CD8-positive, alpha-beta memory T cell (primary cell): ENCODE results near the gene ABHD16B. TPM values are rescaled to one million over a fixed set of nuclear protein-coding genes. Genes with fewer than 3 reads are reported as not detected.

Source experiments
- CTCF ChIA-PET: fragments of 350-600 bp; sonication (Branson Sonifier 250); formaldehyde crosslinking; loops from one replicate; lab custom pipeline; 2021; ENCODE audit warnings: antibody characterized with exemption; lab: Charles Lee
- POLR2A ChIA-PET: fragments of 350-600 bp; sonication (Branson Sonifier 250); formaldehyde crosslinking; loops from one replicate; lab custom pipeline; 2021; ENCODE audit warnings: antibody characterized with exemption; lab: Charles Lee
- DNase-seq, 5 donors: peaks; one replicate each; pipeline versions ENCODE4 v3.0.0 to v3.0.0-alpha.2; 2020 to 2022; ENCODE audit warnings: mixed read lengths in 1 of 5
- H3K27ac ChIP-seq: one replicate; pipeline ENCODE4 v1.7.0; 2013; ENCODE audit warnings: low read depth, mild to moderate bottlenecking, low read length, moderate library complexity
- H3K27me3 ChIP-seq: 2 replicates; pipeline ENCODE4 v1.7.0; 2013; ENCODE audit warnings: low read length, mild to moderate bottlenecking; ENCODE audit not compliant: insufficient read depth, poor library complexity, severe bottlenecking
- H3K36me3 ChIP-seq: 2 replicates; pipeline ENCODE4 v1.7.0; 2013; ENCODE audit warnings: mild to moderate bottlenecking, low read length, moderate library complexity; ENCODE audit not compliant: insufficient read depth
- H3K4me1 ChIP-seq: 2 replicates; pipeline ENCODE4 v1.7.0; 2013; ENCODE audit warnings: mild to moderate bottlenecking, low read length, moderate library complexity; ENCODE audit not compliant: insufficient read depth
- H3K4me3 ChIP-seq: 2 replicates; pipeline ENCODE4 v1.7.0; 2013; ENCODE audit warnings: mild to moderate bottlenecking, low read length
- H3K9me3 ChIP-seq: 2 replicates; pipeline ENCODE4 v1.7.0; 2013; ENCODE audit warnings: mild to moderate bottlenecking, low read length
- H3K27ac Mint-ChIP-seq, 8 donors: one replicate each; pipeline ENCODE4 v1.8.0; 2020 to 2021; ENCODE audit warnings: mixed read lengths in 8 of 8, mild to moderate bottlenecking in 6 of 8, inconsistent platforms in 3 of 8, moderate library complexity in 3 of 8
- H3K27me3 Mint-ChIP-seq, 2 donors: one replicate each; pipeline ENCODE4 v1.8.0; 2020 to 2021; ENCODE audit warnings: mixed read lengths in 2 of 2, mild to moderate bottlenecking in 1 of 2, moderate library complexity in 1 of 2
- H3K36me3 Mint-ChIP-seq, 3 donors: one replicate each; pipeline ENCODE4 v1.8.0; 2020 to 2021; ENCODE audit warnings: mixed read lengths in 3 of 3, inconsistent platforms in 1 of 3, mild to moderate bottlenecking in 1 of 3
- H3K4me1 Mint-ChIP-seq, 3 donors: one replicate each; pipeline ENCODE4 v1.8.0; 2020 to 2021; ENCODE audit warnings: mixed read lengths in 3 of 3, inconsistent platforms in 1 of 3, mild to moderate bottlenecking in 1 of 3
- H3K4me3 Mint-ChIP-seq, 7 donors: one replicate each; pipeline ENCODE4 v1.8.0; 2020 to 2021; ENCODE audit warnings: mixed read lengths in 7 of 7, mild to moderate bottlenecking in 6 of 7, moderate library complexity in 4 of 7, inconsistent platforms in 2 of 7
- H3K9me3 Mint-ChIP-seq, 5 donors: one replicate each; pipeline ENCODE4 v1.8.0; 2020 to 2022; ENCODE audit warnings: mixed read lengths in 5 of 5, mild to moderate bottlenecking in 3 of 5, moderate library complexity in 2 of 5, inconsistent platforms in 1 of 5
- polyA plus RNA-seq: library from polyadenylated mRNA; unstranded; fragments of 300-500 nt; fragmentation: Illumina TruSeq; gene quantifications from one replicate; pipeline ENCODE4 v1.2.3, GENCODE V29; 2021
- total RNA-seq, 2 experiments: library from RNA; stranded (reverse); gene quantifications; one replicate each; pipeline ENCODE4 v1.2.3, GENCODE V29; 2021

Gene ABHD16B
- total and polyA plus RNA-seq, 3 experiments from 2014 or later, result not detected

DNA sequence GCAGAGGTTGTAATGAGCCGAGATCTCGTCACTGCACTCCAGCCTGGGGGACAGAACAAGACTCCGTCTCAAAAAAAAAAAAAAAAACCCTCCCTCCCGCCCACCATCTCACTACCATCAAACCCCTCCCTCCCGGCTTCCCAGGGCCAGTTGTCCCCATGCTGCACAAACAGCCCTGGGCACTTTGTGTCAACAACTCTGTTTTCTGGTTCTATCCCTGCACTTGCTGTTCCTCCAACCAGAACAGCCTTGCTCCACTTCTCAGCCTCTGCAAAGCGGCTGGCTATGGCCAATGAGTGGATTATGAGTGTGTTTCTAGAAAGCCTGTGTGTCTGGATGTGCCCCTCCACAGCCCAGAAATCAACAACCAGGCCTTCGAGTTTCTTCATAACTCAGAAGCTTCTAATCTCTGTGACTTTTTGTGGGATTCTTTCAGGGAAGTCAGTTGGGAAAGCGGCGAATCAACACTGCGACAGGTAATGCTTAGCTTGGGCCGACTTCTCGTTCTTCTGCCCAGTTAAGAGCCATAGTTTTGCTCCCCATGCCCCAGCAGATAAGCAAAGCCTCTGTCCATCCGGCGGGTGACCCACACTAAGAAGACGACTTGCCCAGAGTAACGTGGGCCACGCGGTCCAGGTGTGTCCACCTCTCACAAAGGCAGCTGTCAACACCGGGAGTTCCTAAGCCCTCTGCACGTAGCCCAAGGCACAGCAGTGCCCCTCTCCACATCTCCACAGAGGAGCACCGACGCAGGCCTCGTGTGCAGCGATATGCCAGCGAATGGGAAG is 35.8 kb upstream of the ABHD16B start:
- no peak overlapping the region for H3K27ac Mint-ChIP-seq
- Histone ChIP-seq H3K27me3 (peaks cover 24% of the 10 kb centered on the region), H3K36me3 (no peaks in the 10 kb centered on the region), H3K4me3 (no peak overlapping the region), H3K27ac (no peak overlapping the region), H3K4me1 (peaks cover 9% of the 10 kb centered on the region), H3K9me3 (no peaks in the 10 kb centered on the region)
- H3K9me3 Mint-ChIP-seq, result peaks cover 0 to 3% (median 0%) of the 10 kb centered on the region in 5 donors
- H3K36me3 Mint-ChIP-seq, result peaks cover 0 to 6% (median 1%) of the 10 kb centered on the region in 3 donors
- CTCF ChIA-PET, result no interaction called here
- no peak overlapping the region for H3K4me3 Mint-ChIP-seq
- DNase-seq, result no peak
- peaks cover 10% of the 10 kb centered on the region in 3 donors for H3K4me1 Mint-ChIP-seq
- POLR2A ChIA-PET, result no interaction called here
- peaks cover 45 to 63% of the 10 kb centered on the region in 2 donors for H3K27me3 Mint-ChIP-seq

DNA sequence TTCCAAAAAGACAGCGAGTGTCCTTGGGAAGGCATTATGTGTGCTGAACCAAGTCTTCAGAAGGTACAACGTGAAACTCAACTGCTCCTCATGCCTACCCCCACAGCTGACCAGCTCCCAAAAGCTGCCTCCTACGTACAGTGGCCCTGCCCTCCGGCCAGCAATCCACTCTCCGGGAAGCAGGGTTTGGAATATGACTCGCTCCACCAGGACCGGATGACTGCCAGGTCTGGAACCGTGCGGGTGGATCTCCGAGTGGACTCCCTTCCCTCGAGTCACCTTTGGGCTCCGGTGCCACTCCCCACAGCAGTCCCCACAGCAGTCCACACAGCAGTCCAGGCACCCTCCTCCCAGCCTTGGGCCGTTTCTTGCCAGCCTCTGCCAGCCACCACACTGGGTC is 34.5 kb upstream of the ABHD16B start:
- no peak overlapping the region for H3K27ac ChIP-seq
- peaks cover 10% of the 10 kb centered on the region in 3 donors for H3K4me1 Mint-ChIP-seq
- H3K4me3 Mint-ChIP-seq, result no peak overlapping the region
- no peak overlapping the region for H3K27ac Mint-ChIP-seq
- no peaks in the 10 kb centered on the region for H3K9me3 ChIP-seq
- H3K4me3 ChIP-seq, result no peak overlapping the region
- CTCF ChIA-PET, result no interaction called here
- peaks cover 0 to 3% (median 0%) of the 10 kb centered on the region in 5 donors for H3K9me3 Mint-ChIP-seq
- peaks cover 44 to 61% of the 10 kb centered on the region in 2 donors for H3K27me3 Mint-ChIP-seq
- peaks cover 9% of the 10 kb centered on the region for H3K4me1 ChIP-seq
- peaks cover 24% of the 10 kb centered on the region for H3K27me3 ChIP-seq
- POLR2A ChIA-PET, result no interaction called here
- DNase-seq, result no peak
- peaks cover 0 to 6% (median 1%) of the 10 kb centered on the region in 3 donors for H3K36me3 Mint-ChIP-seq
- no peaks in the 10 kb centered on the region for H3K36me3 ChIP-seq

DNA sequence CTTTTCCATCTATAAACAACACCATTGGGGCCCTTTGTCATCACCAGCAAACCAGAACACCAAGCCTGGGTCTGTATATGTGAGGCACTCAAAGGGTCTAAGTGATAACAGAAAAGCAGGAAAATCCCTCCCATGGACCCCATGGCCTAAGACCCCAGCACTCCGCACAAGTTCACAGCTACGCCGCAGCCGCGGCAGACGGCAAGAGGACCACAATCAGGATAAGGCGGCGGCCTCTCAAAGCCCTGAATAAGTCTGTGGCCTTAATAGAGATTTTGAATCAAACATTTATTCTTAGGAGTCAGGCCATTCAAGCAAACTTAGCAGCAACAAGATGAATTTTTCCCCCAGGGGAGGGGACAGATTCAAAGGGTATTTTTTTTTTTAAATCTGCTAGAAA is 33.2 kb upstream of the ABHD16B start:
- Mint-ChIP-seq H3K9me3 (peaks cover 0 to 3% (median 0%) of the 10 kb centered on the region in 5 donors), H3K36me3 (peaks cover 0 to 6% (median 1%) of the 10 kb centered on the region in 3 donors), H3K27ac (peak overlapping the region in 1 of 8 donors; percentile 22), H3K4me1 (peaks cover 10% of the 10 kb centered on the region in 3 donors), H3K4me3 (peak overlapping the region in 2 of 7 donors; percentile 18 to 38), H3K27me3 (peaks cover 43 to 53% of the 10 kb centered on the region in 2 donors)
- H3K9me3 ChIP-seq, result no peaks in the 10 kb centered on the region
- no peak overlapping the region for H3K27ac ChIP-seq
- POLR2A ChIA-PET, result no interaction called here
- CTCF ChIA-PET, result no interaction called here
- H3K4me1 ChIP-seq, result peaks cover 9% of the 10 kb centered on the region
- no peaks in the 10 kb centered on the region for H3K36me3 ChIP-seq
- no peak overlapping the region for H3K4me3 ChIP-seq
- DNase-seq, result no peak
- peaks cover 24% of the 10 kb centered on the region for H3K27me3 ChIP-seq

DNA sequence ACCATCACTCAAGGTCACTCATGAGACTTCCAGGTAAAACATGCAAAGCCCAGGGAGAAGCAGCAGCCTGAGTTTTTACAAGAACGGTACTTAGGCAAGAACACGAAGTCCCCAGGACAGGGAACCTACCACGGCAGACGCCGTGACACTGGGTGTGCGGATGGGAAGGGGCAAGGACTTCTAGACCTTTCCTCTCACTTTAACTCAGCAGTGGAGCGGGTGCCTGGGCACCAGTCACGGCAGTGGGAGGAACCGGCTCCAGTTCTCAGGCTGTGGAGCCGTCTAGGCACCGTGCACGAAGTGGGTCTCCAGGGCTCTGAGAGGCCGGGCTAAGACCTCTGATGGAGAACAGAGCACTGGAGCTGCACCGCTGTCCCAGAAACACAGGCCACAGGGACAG is 32.8 kb upstream of the ABHD16B start:
- Mint-ChIP-seq H3K4me1 (peaks cover 10% of the 10 kb centered on the region in 3 donors), H3K36me3 (peaks cover 0 to 6% (median 1%) of the 10 kb centered on the region in 3 donors), H3K4me3 (peak overlapping the region in 3 of 7 donors; percentile 18 to 29 (median 23)), H3K27ac (no peak overlapping the region), H3K9me3 (peaks cover 0 to 3% (median 0%) of the 10 kb centered on the region in 5 donors), H3K27me3 (peaks cover 43 to 51% of the 10 kb centered on the region in 2 donors)
- no peak for DNase-seq
- H3K36me3 ChIP-seq, result no peaks in the 10 kb centered on the region
- CTCF ChIA-PET, result no interaction called here
- no peak overlapping the region for H3K27ac ChIP-seq
- H3K4me3 ChIP-seq, result no peak overlapping the region
- H3K27me3 ChIP-seq, result peaks cover 24% of the 10 kb centered on the region
- peaks cover 9% of the 10 kb centered on the region for H3K4me1 ChIP-seq
- H3K9me3 ChIP-seq, result no peaks in the 10 kb centered on the region
- POLR2A ChIA-PET, result no interaction called here

DNA sequence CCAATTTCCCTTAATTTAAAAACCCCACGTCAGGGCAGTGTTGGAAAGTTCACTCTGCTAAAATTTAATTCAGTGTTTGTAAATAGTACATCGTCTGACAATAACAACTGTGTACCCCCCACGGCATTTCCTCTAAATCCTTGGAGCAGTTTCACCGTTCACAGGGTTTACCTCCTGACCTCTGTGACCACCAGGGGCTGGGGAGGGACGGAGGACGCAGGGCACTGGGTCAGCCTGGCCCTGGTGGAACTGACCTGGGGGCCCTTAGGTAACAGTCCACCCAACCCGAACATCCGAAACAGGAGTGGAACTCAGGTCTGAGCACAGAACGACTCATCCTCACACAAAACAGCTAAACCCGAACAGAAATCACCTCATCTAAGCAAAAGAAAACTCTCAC is 32.3 kb upstream of the ABHD16B start:
- Histone ChIP-seq H3K4me3 (no peak overlapping the region), H3K27me3 (peaks cover 24% of the 10 kb centered on the region), H3K27ac (no peak overlapping the region), H3K4me1 (peaks cover 9% of the 10 kb centered on the region), H3K36me3 (no peaks in the 10 kb centered on the region), H3K9me3 (no peaks in the 10 kb centered on the region)
- H3K27ac Mint-ChIP-seq, result no peak overlapping the region
- peaks cover 0 to 3% (median 0%) of the 10 kb centered on the region in 5 donors for H3K9me3 Mint-ChIP-seq
- H3K4me1 Mint-ChIP-seq, result peaks cover 10% of the 10 kb centered on the region in 3 donors
- H3K4me3 Mint-ChIP-seq, result peak overlapping the region in 4 of 7 donors; percentile 7 to 87 (median 30)
- DNase-seq, result no peak
- peaks cover 41 to 47% of the 10 kb centered on the region in 2 donors for H3K27me3 Mint-ChIP-seq
- CTCF ChIA-PET, result no interaction called here
- POLR2A ChIA-PET, result no interaction called here
- peaks cover 0 to 6% (median 1%) of the 10 kb centered on the region in 3 donors for H3K36me3 Mint-ChIP-seq

DNA sequence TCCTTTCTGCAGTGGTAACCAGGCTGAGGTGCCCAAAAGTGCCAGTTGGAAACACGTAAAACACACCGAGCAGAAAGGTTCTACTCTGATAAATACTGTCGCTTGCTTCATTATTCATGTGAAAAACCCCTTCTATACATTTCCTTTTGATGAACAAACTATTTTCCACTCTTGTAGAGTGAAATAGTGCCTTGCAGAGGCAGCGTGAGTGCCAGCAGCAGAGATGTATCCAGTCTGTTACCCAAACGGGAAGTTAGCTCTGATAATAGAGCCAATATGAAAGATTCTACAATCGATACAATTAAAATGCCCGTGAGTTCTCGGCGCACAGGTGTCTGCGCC is 31.7 kb upstream of the ABHD16B start:
- Histone ChIP-seq H3K4me3 (no peak overlapping the region), H3K36me3 (no peaks in the 10 kb centered on the region), H3K27ac (no peak overlapping the region), H3K4me1 (peaks cover 9% of the 10 kb centered on the region), H3K9me3 (no peaks in the 10 kb centered on the region), H3K27me3 (peaks cover 24% of the 10 kb centered on the region)
- peaks cover 41 to 42% of the 10 kb centered on the region in 2 donors for H3K27me3 Mint-ChIP-seq
- DNase-seq, result no peak
- peaks cover 0 to 3% (median 0%) of the 10 kb centered on the region in 5 donors for H3K9me3 Mint-ChIP-seq
- ChIA-PET POLR2A (interaction anchor here (0.6 kb wide), 1 partner anchor 320 kb away, joined by 4 read pairs; no protein-coding TSS in a partner anchor), CTCF (no interaction called here)
- H3K27ac Mint-ChIP-seq, result peak overlapping the region in 2 of 8 donors; percentile 48 to 84
- peak overlapping the region; percentile 82 to 92 (median 87) for H3K4me3 Mint-ChIP-seq
- H3K36me3 Mint-ChIP-seq, result peaks cover 0 to 6% (median 1%) of the 10 kb centered on the region in 3 donors
- peaks cover 10% of the 10 kb centered on the region in 3 donors for H3K4me1 Mint-ChIP-seq

DNA sequence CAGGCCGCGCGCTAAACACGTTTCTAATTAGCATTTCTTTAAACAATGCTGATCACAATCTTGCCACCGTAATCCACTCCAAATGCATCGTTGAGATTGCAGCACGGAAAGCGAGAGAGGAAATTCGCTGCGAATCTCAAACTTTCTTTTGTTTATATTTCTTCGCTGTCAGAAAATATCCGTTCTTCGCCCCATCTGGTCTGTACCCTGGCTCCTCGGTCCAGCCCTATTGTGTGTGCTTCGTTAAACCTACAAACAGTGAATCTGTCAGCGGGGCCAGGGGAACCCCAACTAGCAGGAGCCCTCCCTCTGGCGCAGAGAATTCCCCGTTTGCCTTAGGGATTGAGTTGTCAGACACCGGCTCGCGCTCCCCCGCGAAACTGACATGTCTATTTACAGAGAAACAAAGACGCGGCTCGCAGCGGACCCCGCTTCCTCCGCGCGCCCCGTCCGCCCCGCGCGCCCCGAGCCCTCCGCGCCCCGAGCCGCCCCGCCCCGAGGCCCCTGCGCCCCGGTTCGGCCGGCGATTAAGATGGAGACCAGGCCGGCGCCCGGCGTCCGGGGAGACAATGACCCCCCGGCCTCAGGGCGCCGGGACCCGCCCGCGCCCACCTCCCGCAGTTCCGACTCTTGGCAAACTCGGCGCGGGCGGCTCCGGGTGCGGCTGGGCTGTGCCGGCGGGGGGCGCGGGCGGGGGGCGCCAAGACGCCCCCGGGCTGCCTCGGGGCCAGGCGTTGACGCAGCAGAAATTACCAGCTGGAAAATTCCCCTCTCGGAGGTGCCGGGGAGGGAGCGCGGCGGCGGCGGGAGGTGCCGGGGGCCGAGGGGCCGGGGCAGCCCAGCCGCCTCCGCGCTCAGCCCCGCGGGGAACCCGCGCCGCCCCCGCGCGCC is 31.1 kb upstream of the ABHD16B start:
- peaks cover 10% of the 10 kb centered on the region in 3 donors for H3K4me1 Mint-ChIP-seq
- Histone ChIP-seq H3K36me3 (no peaks in the 10 kb centered on the region), H3K27ac (no peak overlapping the region), H3K4me1 (peaks cover 9% of the 10 kb centered on the region), H3K4me3 (peak overlapping the region; percentile 42), H3K27me3 (peaks cover 24% of the 10 kb centered on the region), H3K9me3 (no peaks in the 10 kb centered on the region)
- peak overlapping the region in 3 of 8 donors; percentile 43 to 84 (median 48) for H3K27ac Mint-ChIP-seq
- H3K27me3 Mint-ChIP-seq, result peaks cover 41 to 42% of the 10 kb centered on the region in 2 donors
- peak overlapping the region; percentile 82 to 92 (median 87) for H3K4me3 Mint-ChIP-seq
- no peak for DNase-seq
- ChIA-PET CTCF (no interaction called here), POLR2A (interaction anchor here (0.6 kb wide), 1 partner anchor 320 kb away, joined by 4 read pairs; no protein-coding TSS in a partner anchor)
- peaks cover 0 to 6% (median 1%) of the 10 kb centered on the region in 3 donors for H3K36me3 Mint-ChIP-seq
- peaks cover 0 to 3% (median 0%) of the 10 kb centered on the region in 5 donors for H3K9me3 Mint-ChIP-seq
